GM19397 (cell line): ENCODE results near the gene PPFIA2.

Experiments used
- ATAC-seq: cut with Tn5 transposase; IDR thresholded peaks from one replicate; pipeline ENCODE4 v1.9.1; 2021; ENCODE audit warnings: mild to moderate bottlenecking, moderate library complexity; ENCODE audit not compliant: unreplicated experiment

PPFIA2 gene

DNA sequence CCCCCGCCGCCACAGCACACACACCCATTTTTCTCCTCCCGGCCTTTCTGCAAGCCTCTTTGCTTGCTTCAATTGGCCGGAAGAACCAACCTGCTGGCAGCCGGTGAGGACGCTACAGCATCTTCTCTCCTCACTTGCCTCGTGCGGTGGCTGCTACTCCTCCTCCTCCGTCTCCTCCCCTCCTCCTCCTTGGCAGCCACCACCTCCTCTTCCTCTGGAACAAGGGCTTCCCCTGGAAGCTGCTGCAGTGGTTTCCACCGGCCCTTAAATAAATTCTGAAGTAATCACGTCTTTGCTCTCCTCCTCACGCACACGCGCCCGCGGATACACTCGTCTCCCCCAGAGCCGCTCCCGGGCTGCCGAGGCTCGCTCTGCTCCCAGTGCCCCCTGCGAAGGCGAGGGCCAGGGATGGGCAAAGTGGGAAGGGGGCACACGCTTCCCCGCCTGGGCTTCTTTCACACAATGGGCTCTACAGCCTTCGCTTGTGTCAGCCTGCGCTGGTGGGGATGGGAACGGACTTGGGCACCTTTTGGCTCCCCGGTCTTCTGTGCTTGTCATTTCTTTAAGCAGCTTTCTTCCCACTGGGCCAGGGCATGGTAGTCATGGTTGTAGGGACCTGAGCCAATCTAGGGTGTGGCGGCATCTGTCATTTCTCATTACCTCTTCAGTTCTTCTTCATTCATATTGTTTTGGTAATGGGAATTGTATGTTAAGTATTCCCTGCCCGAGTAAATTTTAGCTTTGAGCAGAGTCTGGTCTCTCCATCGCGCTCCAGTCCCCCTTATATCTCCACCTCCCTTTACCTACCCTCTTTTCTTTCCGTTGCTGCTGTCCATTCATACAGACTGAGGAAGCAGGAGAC lies at the start of gene PPFIA2:
PPFIA2 (minus strand) TSS at position 161 of the 862 bp plus-strand sequence.
- no peak for ATAC-seq

DNA sequence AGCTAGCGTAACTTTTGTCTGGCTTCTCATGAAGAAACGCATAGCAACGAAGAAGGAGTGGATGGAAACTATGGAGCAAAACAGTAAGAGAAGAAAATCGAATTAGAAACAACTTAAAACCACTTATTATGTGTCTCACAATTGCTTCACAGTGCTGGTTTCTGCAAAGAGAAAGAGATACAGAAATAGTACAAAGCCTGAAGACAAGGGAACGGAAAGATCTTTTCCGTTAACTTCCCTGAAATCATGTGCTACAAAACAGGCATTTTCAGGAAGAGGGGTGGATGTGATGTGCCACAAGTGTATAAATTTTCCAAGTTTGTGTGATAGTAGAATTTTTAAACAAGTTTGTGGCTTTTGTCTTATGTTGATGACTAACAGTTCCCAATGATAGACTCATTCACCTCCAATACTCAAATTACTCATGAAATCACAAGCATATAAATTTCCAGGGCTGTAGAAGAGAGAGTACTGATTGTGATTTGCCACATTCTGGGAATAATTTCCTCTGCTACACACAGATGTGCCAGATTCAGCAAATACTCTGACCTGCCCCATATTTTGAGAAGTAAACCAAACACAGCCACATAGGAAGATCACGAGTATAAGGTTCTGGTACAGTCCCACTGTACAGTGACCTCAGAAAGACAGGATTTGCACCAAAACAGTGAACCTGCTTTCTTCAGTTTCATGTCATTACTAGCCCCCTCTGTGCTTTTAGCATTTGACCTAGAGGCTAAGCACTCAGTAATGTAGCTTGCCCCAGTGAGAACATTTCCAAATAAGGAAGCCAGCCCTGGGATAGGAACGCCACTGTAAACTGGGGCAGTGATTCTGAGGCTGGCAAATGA lies 41.4 kb upstream of the PPFIA2 start:
- no peak for ATAC-seq

DNA sequence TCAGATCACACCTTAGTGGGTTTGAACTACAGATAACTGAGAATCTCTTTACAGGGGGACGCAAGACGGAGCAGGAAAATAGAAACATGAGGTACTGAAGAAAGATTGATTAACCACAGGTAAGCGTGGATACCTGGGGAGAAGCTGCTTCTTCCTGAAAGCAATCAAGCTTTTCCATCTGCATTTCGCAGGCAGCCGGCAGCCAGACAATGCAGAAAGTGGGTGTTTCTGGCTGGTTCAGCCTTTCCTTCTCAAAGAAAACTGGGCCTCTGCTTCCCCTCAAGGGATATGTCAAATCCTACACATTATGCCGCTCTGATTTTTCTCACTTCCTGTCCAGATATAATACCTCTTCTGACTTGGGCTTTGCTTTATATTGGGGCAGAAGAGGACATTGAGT lies 39.1 kb upstream of the PPFIA2 start:
- ATAC-seq: no peak

DNA sequence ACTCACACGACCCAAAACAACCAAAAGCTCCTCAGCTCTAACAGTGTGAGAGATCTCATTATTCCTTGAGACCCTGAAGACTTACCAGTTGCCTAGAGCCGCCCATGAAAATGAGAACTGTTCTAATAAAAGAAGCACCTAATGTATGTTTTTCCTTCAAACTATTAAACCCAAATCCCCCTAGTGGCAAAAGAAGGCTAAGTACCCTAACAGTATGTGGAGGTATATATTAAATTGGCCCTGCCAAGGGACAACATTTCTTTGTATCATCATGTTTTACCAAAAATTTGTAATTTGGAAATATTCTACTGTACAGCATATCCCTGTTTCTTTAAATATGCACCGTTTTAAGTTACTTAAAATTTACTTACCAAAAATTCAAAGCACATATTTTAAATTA lies 38.0 kb upstream of the PPFIA2 start:
- no peak for ATAC-seq

DNA sequence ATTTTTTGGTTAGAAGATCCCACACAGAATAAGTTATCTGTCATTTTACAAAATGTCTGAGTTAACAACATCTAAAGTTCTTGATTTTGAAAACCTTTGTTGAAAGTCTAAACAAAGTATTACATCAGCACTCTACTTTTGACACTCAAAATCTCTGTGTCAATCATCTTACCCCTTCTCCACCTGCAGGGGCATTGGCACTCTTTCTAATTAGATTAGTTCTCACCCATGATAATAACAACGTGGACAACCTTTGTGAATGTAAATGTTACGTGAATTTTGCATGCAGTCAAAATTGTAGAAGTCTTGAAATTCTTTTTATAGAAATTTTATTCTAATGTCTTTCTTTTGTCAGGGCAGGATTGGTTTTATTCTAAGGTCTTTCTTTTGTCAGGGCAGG lies 33.5 kb upstream of the PPFIA2 start:
- no peak for ATAC-seq

DNA sequence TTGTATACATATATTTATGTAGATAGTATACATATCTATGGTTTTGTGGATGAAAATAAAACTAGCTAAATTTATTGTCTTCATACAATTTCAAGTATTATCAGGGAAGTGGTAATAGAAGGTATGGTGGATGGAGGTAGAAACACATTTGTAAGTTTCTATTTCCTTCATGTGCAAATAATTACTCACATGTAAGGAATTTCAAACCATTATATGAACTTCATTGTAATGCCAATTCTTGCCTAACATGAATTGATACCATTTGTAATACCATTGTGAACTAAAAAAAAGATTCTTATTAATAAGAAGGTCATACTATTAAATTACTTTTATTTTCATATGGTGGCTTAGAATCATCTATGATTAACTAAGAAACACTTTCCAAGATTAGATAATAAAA lies 20.1 kb upstream of the PPFIA2 start:
- no peak for ATAC-seq

DNA sequence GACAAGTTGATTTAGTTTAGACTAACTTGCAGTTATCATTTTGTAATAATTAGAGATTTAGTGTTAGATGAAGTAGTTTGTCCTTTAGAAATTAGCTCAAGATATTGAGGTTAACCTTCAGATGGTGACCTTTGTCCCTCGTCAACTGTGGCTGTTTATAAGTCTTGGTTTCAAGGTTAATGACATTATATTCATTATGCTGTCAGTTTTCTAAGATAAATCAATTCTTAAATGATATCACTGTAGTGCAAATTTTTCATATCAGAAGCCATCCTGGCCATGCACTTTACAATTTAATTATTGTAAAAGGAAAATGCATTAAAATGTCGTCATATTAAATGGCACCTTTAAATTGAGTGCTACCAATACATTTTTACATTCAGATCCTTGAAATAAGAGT lies 19.6 kb upstream of the PPFIA2 start:
- no peak for ATAC-seq

DNA sequence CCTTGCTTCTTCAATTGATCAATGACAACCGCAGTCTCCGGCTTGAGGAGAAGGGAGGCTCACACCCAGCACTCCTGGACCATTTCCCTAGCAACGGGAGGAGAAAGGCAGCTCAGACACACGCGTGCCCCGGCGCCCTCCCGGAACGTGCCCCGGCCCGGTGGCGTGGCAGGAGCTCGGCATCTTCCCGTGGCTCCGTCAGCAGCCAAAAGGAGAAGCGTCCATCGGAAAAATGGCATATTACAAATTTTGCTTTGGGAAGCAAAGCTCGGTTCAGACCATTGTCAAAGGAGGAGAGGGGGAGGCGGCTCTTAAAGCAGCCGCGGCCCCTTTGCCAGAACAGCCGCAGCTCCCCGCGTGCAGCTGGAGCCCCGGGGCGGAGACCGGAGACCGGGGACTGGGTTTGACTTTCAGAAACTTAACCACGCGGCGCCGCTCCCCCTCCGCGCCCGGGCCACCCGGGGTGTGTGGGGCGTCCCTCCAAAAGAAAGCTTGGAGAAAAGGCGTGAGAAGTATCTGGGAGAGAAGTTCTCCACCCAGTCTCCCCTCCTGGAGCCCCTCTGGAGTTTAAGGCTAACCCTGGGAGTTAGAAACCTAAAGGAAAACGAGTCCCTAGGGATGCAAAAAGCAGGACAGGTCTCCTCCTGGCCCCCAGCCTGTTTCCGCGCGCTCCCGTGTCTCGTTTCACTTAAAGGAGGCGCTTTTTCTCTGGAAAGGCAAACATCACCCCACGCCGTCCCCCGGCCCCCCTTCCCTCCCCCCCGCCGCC lies 545 bp downstream of the PPFIA2 start:
- no peak for ATAC-seq

DNA sequence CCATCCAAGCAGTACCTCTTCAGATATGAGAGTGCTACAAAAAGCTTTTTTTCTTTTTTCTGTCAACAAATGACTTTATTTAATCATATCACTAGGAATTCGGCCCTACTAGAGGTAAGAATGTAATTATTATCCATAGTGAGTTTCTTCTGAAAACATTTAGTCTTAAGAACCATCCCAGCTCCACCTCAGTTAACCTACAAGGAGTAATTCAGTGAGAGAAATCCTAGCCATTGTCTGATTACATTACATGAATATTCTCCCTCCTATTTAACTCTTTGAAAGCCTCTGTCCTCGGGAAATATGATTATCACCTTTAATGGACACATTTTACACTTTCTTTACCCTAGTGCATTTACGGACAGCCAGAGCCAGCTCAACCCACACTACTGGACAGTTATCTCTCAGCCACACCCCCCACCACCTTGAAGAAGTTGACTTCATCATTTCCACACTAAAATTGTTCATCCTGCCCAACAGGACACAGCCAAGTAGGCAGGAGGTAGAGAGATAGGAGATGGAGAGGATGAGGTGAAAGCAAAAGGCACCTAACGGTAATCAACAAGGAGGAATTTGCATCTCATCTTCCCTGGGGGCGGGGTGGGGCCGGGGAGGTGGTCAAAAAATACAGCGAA lies 1.3 kb downstream of the PPFIA2 start:
- ATAC-seq: no peak

DNA sequence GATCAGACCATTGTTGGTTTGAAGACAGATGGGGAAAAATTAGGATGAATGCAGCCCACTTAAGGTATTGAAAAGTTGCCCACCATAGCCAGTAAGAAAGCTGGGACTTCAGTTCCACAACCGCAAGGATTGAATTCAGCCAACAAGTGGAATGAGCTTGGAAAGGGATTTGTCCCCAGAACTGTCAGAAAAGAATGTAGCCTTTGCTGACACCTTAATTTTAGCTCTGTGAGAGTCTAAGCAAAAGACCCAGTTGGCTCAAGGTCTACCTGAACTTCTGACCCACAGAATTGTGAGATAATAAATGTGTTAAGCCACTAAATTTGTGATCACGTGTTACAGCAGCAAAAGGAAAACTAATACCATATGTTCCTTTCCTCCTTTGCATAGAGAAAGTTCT lies 29.4 kb downstream of the PPFIA2 start:
- ATAC-seq: no peak

DNA sequence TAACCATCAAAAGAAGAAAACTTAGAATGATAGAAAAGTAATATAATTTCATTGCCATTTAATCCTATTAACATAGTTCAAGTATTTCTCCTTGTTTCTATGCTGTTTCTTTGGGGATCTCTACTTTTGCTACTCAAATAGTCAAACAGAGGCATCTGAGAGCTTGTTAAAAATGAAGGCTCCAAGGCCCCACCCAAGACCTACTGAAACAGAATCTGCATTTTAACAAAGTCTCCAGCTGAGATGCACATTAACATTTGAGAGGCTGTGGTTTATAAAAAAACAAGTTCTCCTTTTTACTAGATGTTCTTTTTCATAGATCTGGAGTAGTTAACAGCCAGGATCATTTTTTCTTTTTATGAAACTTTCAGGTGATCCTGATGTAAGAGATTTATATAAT lies 31.8 kb downstream of the PPFIA2 start:
- ATAC-seq: no peak

DNA sequence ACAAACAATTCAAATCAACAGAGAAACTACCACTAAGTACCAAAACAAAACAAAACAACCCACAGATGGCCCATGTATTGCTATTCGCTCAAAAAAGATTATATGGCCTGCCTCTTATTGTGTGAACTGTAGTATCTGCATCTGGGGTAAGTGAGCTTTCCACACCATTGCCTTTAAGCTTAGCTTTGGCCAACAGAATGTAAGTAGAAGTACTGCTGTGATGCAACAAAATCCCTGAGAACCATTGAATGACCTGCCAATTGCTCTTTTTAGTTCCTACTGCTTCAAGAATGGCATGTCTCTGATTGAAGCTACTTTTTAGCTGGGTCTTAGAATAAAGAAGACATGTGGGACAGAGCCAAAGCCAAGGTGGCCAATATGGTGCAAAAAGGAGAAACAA lies 32.5 kb downstream of the PPFIA2 start:
- ATAC-seq: no peak

DNA sequence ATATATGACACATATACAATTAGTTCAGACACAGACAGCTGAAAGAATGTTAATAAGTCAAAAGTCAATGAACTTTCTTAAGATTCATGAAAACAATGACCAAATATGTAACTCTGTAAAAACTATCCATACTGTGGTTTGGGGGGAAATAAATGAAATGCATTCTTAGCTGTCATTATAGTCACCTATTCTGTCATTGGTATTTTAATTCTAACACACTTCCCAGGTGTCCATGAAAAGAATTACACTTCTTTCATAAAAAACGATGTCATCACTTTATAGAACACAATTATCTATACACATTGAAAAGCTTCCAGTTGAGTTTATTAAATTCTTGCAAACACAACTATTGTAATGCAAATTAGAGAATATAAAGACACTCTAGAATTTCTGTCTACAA lies 35.8 kb downstream of the PPFIA2 start:
- ATAC-seq: no peak

DNA sequence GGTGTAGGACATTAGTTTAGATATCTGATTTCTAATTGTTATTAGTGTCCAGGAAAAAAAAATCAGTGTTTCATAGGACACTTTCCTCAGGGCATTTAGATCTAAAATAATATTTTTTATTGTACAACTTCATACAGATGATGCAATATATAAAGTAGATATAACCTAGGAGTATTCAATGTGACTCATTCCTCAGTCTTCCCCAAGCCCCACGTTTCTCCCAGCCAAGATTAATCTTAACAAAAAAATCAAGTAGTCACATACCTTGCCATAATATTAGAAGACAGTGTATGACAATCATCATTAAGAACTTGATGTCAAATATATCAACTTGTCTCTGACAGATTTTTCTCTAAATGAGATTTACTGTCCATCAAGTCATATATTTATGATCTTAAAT lies 37.1 kb downstream of the PPFIA2 start:
- ATAC-seq: no peak

DNA sequence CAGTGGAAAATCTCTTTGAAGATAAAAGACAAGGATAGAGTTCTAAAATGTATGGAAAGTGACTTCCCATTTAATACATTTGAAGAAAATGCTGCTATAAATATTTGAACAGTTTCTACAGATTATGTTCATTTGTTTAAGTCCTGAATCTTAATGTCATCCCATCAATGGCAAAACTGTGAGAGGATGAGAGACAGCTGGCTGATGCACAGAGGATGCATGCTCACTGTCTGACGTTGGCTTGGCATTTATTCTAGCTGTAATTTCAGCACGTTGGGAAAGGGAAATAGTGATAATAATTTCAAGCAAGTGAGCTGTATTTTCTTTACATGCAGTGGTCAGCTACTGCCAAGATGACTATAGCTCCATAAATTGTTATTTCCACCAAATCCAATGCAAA lies 40.5 kb downstream of the PPFIA2 start:
- ATAC-seq: no peak

DNA sequence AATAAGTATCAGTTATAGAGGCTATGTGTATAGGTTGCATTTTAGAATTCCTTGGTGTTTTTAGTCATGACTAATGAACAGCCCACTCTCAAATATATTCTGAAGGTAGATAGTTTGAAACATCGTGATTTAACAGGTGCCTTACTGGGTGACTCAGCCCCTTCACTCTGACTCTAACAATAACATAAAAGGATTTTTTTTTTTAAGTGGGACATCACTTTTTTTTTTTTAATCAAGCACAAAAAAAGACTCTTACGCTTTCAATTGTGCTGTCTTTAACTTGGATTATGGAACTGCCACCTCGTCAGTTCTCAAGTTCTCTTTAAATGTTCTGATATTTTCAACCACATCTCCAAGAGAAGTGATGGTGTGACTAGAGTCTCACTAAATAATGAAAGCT lies 46.6 kb downstream of the PPFIA2 start:
- ATAC-seq: no peak

DNA sequence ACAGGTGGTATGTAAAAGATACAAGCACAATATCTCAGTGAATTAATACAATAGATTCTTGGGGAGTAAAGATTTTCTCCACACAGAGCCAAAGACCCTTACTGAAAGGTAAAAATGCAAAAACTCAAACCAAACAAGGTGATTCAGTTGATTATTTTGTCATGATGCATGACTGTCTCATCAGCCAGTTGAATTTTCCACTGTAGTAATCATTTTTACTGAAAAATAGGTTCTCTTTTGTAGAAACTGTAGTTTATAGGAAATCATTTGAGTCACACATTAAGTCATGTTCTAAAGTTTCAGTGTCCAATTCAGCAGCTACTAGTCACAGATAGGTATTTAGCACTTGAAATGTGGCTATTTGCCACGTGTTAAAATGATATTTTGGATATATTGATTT lies 53.6 kb downstream of the PPFIA2 start:
- no peak for ATAC-seq

DNA sequence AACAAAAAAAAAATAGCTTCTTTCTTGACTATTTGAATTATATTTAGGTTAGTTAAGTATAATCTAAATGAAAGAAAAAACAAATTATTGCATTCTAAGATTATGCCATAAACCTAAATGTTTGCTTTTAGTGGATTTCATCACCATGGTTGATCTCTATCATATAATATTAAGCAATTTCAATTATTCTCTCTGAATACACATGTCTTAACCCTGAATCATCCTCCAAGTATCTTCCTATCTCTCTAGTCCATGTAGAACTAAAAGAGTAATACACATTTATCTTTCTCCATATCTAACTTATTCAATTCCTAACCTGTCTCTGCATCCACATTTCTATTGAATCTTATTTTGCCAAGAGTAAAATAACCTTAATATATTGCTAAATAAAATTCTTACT lies 59.6 kb downstream of the PPFIA2 start:
- ATAC-seq: no peak

DNA sequence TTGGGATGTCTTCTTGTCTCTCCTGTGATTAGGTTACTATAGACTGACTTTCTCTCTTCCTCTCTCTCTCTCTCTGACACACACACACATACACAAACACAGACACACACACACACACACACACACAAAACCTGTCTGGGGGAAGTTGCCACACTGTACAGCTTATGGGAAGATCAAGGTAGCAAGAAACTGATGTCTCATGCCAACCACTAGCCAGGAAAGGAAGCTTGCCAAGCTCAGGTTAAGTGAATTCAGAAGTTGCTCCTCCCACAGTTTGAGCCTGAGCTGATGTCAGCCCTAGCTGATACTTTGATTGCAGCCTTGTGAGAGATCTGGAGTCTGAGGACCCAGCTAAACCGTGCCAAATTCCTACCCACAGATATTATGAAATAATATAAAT lies 67.1 kb downstream of the PPFIA2 start:
- ATAC-seq: no peak

DNA sequence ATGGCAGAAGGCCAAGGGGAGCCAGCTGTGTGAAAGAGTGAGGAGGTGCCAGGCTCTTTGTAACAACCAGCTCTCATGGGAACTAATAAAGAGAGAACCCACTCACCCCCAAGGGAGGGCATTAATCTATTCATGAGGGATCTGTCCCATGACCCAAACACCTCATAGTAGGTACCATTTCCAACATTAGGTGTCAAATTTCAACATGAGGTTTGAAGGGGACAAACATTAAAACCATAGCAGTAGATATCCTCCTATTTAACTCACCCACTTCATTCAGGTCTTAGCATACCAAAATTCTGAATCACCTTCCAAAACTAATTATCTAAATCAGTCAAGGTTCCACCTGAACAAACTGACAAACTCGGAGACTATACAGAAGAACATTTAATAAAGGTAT lies 75.3 kb downstream of the PPFIA2 start:
- ATAC-seq: no peak

DNA sequence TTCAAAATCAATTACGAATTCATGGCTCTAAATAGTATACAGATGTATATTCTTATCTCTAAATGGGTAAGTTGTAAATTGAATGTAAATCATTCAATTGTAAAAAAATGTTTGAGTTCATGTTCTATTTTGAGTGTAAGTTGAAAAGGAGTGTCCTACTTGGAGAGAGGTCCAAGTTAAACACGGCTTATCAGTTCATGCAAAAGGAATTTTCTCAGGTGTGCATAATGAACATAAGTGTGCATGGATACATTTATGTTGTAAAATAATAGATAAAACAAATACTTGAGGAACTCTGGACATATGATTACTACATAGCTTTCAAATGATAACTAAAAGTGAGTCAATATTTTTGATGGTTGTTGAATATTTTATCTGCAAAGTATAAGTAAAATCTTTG lies 79.5 kb downstream of the PPFIA2 start:
- no peak for ATAC-seq
